Measurements from ENCODE around the gene CCL14. TPM values are rescaled to one million over a fixed set of nuclear protein-coding genes. Genes with fewer than 3 reads are reported as not detected.
"Not testable (repeated sequence)": the region's sequence is repeated elsewhere in the genome, so short reads cannot be mapped to it uniquely, and the experiment has no call there.

The CCL14 gene
- total and polyA plus RNA-seq, 5 donors from 2014 or later: not detected

DNA sequence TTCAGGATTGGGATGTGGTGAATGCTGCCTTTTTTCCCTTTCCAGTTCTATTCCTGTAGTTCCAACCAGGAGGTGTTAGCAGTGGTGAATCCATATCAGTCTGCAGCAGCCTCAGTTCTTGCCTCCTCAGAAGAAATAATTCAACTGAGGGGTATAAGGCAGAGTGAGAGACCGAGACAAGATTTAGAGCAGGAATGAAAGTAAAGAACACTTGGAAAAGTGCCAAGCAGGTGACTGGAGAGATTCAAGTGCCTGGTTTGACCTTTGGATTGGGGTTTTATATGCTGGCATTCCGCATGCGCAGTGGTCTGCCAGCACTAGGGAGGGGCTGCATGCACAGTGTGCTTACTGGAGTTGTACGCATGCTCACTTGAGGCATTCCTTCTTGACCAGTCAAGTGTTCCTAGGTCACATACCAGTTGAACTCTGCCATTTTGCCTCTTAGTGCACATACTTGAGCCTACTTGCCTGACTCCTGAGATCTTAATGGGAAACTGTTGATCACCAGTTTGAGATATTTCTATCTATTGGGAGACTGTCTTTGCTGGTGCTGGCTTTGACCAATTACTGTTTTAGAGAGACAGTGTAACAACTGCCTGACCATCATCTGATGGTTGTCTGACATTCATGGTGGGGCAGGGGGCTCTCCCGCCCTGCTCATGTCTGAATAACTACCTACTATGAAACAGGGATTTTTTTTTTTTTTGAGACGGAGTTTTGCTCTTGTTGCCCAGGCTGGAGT is 15.5 kb upstream of the CCL14 start:
- H3K27me3 Mint-ChIP-seq: peaks cover 18% of the 10 kb centered on the region

DNA sequence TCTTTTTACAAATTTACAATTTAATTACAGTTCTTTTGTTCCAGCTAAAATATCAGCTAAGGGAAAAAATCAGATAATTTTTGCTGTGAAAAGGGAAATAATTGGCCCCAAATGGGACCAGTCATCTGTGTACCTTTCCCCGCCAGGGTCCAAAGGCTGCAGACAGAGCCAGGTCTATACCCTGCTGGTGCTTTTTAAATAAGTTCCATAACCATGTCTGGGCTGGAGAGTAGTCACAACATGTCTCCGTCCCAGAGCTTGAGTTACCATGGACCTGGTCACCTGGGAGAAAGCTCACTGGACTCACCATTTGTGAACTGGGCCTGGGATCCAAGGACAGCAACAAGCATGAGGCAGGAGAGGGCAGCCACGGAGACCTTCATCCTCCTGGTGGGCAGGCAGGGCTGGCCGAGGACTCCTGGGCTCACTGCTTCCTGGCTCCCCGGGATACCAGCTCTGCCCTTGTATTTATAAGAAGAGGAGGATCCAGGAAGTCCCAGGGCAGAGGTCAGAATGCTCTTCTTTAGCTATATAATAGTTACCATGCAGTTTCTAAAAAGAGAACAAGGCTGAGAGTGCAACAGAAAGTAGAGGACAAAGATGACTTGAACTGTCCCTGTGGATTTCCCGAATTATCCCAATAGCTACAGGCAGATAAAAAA is 14.7 kb upstream of the CCL14 start, which contains the start of gene CCL15:
Gene CCL15 (minus strand): TSS at position 444 of the 662 bp plus-strand sequence. CDS start 61 bp downstream, at position 383.
- H3K27ac ChIP-seq (ENCODE audit: insufficient read depth, low read length, poor library complexity, severe bottlenecking): no peak within 1 kb of the TSS
- Mint-ChIP-seq H3K27ac (peak within 1 kb of the TSS in 1 of 3 donors; percentile 56), H3K4me3 (no peak within 1 kb of the TSS), H3K27me3 (peaks cover 18% of the 10 kb centered on the region), H3K36me3 (no peaks in the 10 kb centered on the region), H3K4me1 (peaks cover 0 to 3% (median 2%) of the 10 kb centered on the region in 4 donors), H3K9me3 (peaks cover 0 to 4% (median 0%) of the 10 kb centered on the region in 7 donors)
- H3K27me3 ChIP-seq (ENCODE audit: control insufficient read depth, insufficient read depth, low read length): no peaks in the 10 kb centered on the region
- no peaks in the 10 kb centered on the region for H3K36me3 ChIP-seq (ENCODE audit: control insufficient read depth, insufficient read depth, low read length)
- ATAC-seq (ENCODE audit: low read depth in 2 of 2) (no peak), DNase-seq (no peak)
- no peaks in the 10 kb centered on the region for H3K4me1 ChIP-seq (ENCODE audit: control insufficient read depth, insufficient read depth, low read length, poor library complexity, severe bottlenecking)
- H3K4me3 ChIP-seq (ENCODE audit: low read depth, low read length): no peak within 1 kb of the TSS
- H3K9me3 ChIP-seq (ENCODE audit: control insufficient read depth in 2 of 2, low read length in 2 of 2): no peaks in the 10 kb centered on the region

More for the DNA sequence above, 15.5 kb upstream of the CCL14 start:
- peaks cover 0 to 4% (median 0%) of the 10 kb centered on the region in 7 donors for H3K9me3 Mint-ChIP-seq
- peaks cover 0 to 3% (median 2%) of the 10 kb centered on the region in 4 donors for H3K4me1 Mint-ChIP-seq
- Histone ChIP-seq H3K4me3 (ENCODE audit: low read depth, low read length) (no peak overlapping the region), H3K9me3 (ENCODE audit: control insufficient read depth in 2 of 2, low read length in 2 of 2) (no peaks in the 10 kb centered on the region), H3K4me1 (ENCODE audit: control insufficient read depth, insufficient read depth, low read length, poor library complexity, severe bottlenecking) (no peaks in the 10 kb centered on the region), H3K27me3 (ENCODE audit: control insufficient read depth, insufficient read depth, low read length) (no peaks in the 10 kb centered on the region), H3K36me3 (ENCODE audit: control insufficient read depth, insufficient read depth, low read length) (no peaks in the 10 kb centered on the region), H3K27ac (ENCODE audit: insufficient read depth, low read length, poor library complexity, severe bottlenecking) (no peak overlapping the region)
- H3K27ac Mint-ChIP-seq: no peak overlapping the region
- ATAC-seq (ENCODE audit: low read depth in 2 of 2): no peak
- no peak overlapping the region for H3K4me3 Mint-ChIP-seq
- no peak for DNase-seq
- H3K36me3 Mint-ChIP-seq: no peaks in the 10 kb centered on the region

DNA sequence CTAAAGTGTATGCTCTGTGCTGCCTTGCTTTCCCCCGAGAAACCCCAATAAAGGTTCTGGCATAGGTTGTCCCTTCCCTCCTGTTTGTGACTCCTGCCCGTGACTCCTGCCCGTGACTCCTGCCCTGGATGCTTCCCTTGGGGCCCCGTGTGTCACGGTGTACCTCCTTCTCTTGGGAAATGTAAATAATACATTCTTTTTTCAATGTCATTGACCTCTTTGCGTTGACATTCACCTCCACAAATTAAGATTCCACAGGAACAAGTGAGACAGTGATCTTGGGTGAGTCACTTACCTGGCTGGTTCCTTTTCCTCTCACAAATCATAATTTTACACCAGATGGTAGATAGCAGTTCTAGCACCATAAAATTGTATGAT is 14.2 kb upstream of the CCL14 start:
- Mint-ChIP-seq H3K9me3 (peaks cover 0 to 4% (median 0%) of the 10 kb centered on the region in 7 donors), H3K27me3 (peaks cover 21% of the 10 kb centered on the region), H3K36me3 (no peaks in the 10 kb centered on the region), H3K4me3 (no peak overlapping the region), H3K27ac (peak overlapping the region in 1 of 3 donors; percentile 56), H3K4me1 (peaks cover 0 to 3% (median 2%) of the 10 kb centered on the region in 4 donors)
- ATAC-seq (ENCODE audit: low read depth in 2 of 2): no peak
- Histone ChIP-seq H3K4me3 (ENCODE audit: low read depth, low read length) (no peak overlapping the region), H3K36me3 (ENCODE audit: control insufficient read depth, insufficient read depth, low read length) (no peaks in the 10 kb centered on the region), H3K4me1 (ENCODE audit: control insufficient read depth, insufficient read depth, low read length, poor library complexity, severe bottlenecking) (no peaks in the 10 kb centered on the region), H3K27ac (ENCODE audit: insufficient read depth, low read length, poor library complexity, severe bottlenecking) (no peak overlapping the region), H3K9me3 (ENCODE audit: control insufficient read depth in 2 of 2, low read length in 2 of 2) (no peaks in the 10 kb centered on the region), H3K27me3 (ENCODE audit: control insufficient read depth, insufficient read depth, low read length) (no peaks in the 10 kb centered on the region)
- DNase-seq: no peak

DNA sequence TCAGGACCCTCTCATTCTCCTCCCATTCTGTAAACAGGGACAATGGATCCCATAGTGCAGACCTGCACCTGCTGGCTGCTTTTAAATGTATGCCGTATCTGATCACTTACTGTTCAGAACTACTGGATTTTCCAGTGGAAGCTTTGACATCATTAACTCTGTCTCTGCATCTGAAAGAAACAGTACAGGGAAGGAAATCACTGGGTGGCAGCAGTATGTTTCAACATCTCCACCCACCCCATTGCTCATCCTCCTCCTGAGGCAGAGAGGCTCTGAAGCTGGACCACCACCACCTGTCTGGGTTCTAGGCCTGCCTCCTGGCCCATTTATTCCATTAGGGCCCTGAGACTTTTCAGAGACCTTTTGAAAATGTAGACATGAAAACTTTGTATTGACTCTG is 12.2 kb upstream of the CCL14 start:
- H3K4me1 Mint-ChIP-seq: no peaks in the 10 kb centered on the region
- peaks cover 20% of the 10 kb centered on the region for H3K27me3 Mint-ChIP-seq
- no peak for DNase-seq
- no peaks in the 10 kb centered on the region for H3K36me3 Mint-ChIP-seq
- peaks cover 0 to 2% (median 0%) of the 10 kb centered on the region in 7 donors for H3K9me3 Mint-ChIP-seq
- Histone ChIP-seq H3K27me3 (ENCODE audit: control insufficient read depth, insufficient read depth, low read length) (peaks cover 8% of the 10 kb centered on the region), H3K27ac (ENCODE audit: insufficient read depth, low read length, poor library complexity, severe bottlenecking) (no peak overlapping the region), H3K36me3 (ENCODE audit: control insufficient read depth, insufficient read depth, low read length) (no peaks in the 10 kb centered on the region), H3K9me3 (ENCODE audit: control insufficient read depth in 2 of 2, low read length in 2 of 2) (no peaks in the 10 kb centered on the region), H3K4me1 (ENCODE audit: control insufficient read depth, insufficient read depth, low read length, poor library complexity, severe bottlenecking) (no peaks in the 10 kb centered on the region), H3K4me3 (ENCODE audit: low read depth, low read length) (no peak overlapping the region)
- ATAC-seq (ENCODE audit: low read depth in 2 of 2): no peak
- no peak overlapping the region for H3K4me3 Mint-ChIP-seq
- no peak overlapping the region for H3K27ac Mint-ChIP-seq

- H3K4me3 ChIP-seq (ENCODE audit: low read depth, low read length): no peak overlapping the region
- no peaks in the 10 kb centered on the region for H3K9me3 ChIP-seq (ENCODE audit: control insufficient read depth in 2 of 2, low read length in 2 of 2)
- H3K4me3 Mint-ChIP-seq: no peak overlapping the region
- DNase-seq: no peak
- H3K9me3 Mint-ChIP-seq: peaks cover 0 to 2% (median 0%) of the 10 kb centered on the region in 7 donors
- no peaks in the 10 kb centered on the region for H3K4me1 Mint-ChIP-seq
- H3K27ac Mint-ChIP-seq: no peak overlapping the region
- no peak for ATAC-seq (ENCODE audit: low read depth in 2 of 2)
- H3K36me3 Mint-ChIP-seq: no peaks in the 10 kb centered on the region
- H3K4me1 ChIP-seq (ENCODE audit: control insufficient read depth, insufficient read depth, low read length, poor library complexity, severe bottlenecking): no peaks in the 10 kb centered on the region
- no peaks in the 10 kb centered on the region for H3K36me3 ChIP-seq (ENCODE audit: control insufficient read depth, insufficient read depth, low read length)
- peaks cover 25% of the 10 kb centered on the region for H3K27me3 Mint-ChIP-seq
- H3K27me3 ChIP-seq (ENCODE audit: control insufficient read depth, insufficient read depth, low read length): peaks cover 8% of the 10 kb centered on the region
- no peak overlapping the region for H3K27ac ChIP-seq (ENCODE audit: insufficient read depth, low read length, poor library complexity, severe bottlenecking)
Observed at GRCh38 chr17:35998018-35998545, 11.6 kb upstream of the CCL14 start.

- not testable (repeated sequence) for H3K9me3 Mint-ChIP-seq; H3K4me1 ChIP-seq (ENCODE audit: control insufficient read depth, insufficient read depth, low read length, poor library complexity, severe bottlenecking); H3K4me3 Mint-ChIP-seq; H3K36me3 Mint-ChIP-seq; H3K4me1 Mint-ChIP-seq; H3K4me3 ChIP-seq (ENCODE audit: low read depth, low read length); ATAC-seq (ENCODE audit: low read depth in 2 of 2); H3K27me3 ChIP-seq (ENCODE audit: control insufficient read depth, insufficient read depth, low read length); H3K9me3 ChIP-seq (ENCODE audit: control insufficient read depth in 2 of 2, low read length in 2 of 2); H3K27ac Mint-ChIP-seq; DNase-seq; H3K36me3 ChIP-seq (ENCODE audit: control insufficient read depth, insufficient read depth, low read length); H3K27ac ChIP-seq (ENCODE audit: insufficient read depth, low read length, poor library complexity, severe bottlenecking)
- H3K27me3 Mint-ChIP-seq: peaks cover 20% of the 10 kb centered on the region
Observed at GRCh38 chr17:35995346-35995745, 8.8 kb upstream of the CCL14 start.

- peaks cover 8% of the 10 kb centered on the region for H3K27me3 ChIP-seq (ENCODE audit: control insufficient read depth, insufficient read depth, low read length)
- Mint-ChIP-seq H3K4me1 (no peaks in the 10 kb centered on the region), H3K27ac (no peak overlapping the region), H3K27me3 (peaks cover 18% of the 10 kb centered on the region), H3K9me3 (peaks cover 0 to 7% (median 3%) of the 10 kb centered on the region in 7 donors), H3K36me3 (no peaks in the 10 kb centered on the region), H3K4me3 (no peak overlapping the region)
- no peak overlapping the region for H3K4me3 ChIP-seq (ENCODE audit: low read depth, low read length)
- H3K36me3 ChIP-seq (ENCODE audit: control insufficient read depth, insufficient read depth, low read length): no peaks in the 10 kb centered on the region
- no peak for DNase-seq
- no peaks in the 10 kb centered on the region for H3K9me3 ChIP-seq (ENCODE audit: control insufficient read depth in 2 of 2, low read length in 2 of 2)
- ATAC-seq (ENCODE audit: low read depth in 2 of 2): no peak
- H3K27ac ChIP-seq (ENCODE audit: insufficient read depth, low read length, poor library complexity, severe bottlenecking): no peak overlapping the region
- H3K4me1 ChIP-seq (ENCODE audit: control insufficient read depth, insufficient read depth, low read length, poor library complexity, severe bottlenecking): no peaks in the 10 kb centered on the region
Observed at GRCh38 chr17:35991075-35991474, 4.5 kb upstream of the CCL14 start.
